SK-N-MC (cell line): ENCODE data around the gene MYCL.
"Not testable (repeated sequence)": the region's sequence is repeated elsewhere in the genome, so short reads cannot be mapped to it uniquely, and the experiment has no call there.

Experiments
- DNase-seq: peaks from one replicate; pipeline ENCODE4 v3.0.0-alpha.2; 2011; ENCODE audit warnings: low read depth, low spot score
- H3K27ac ChIP-seq: fragments of 200-600 bp; sonication (generic); 2 replicates; pipeline ENCODE4 v1.5.1; 2016; ENCODE audit warnings: mixed run types
- H3K36me3 ChIP-seq: fragments of 200-600 bp; sonication (generic); 2 replicates; pipeline ENCODE4 v1.6.1; 2017; ENCODE audit warnings: antibody characterized with exemption, low read length, mixed read lengths; ENCODE audit not compliant: insufficient read depth
- H3K4me3 ChIP-seq: fragments of 200-600 bp; sonication (generic); 2 replicates; pipeline ENCODE4 v1.5.1; 2016
- H3K9ac ChIP-seq: fragments of 200-600 bp; sonication (generic); 2 replicates; pipeline ENCODE4 v1.8.0; 2017; ENCODE audit warnings: mixed run types, mixed read lengths; ENCODE audit not compliant: insufficient read length
- H3K9me3 ChIP-seq: fragments of 200-600 bp; sonication (generic); 2 replicates; pipeline ENCODE4 v1.6.1; 2017; ENCODE audit warnings: low read depth, mild to moderate bottlenecking, antibody characterized with exemption, low read length, moderate library complexity, mixed read lengths
- EZH2 ChIP-seq: fragments of 200-600 bp; sonication (generic); IDR thresholded peaks from one replicate; pipeline ENCODE4 v1.6.1; 2017; ENCODE audit warnings: antibody characterized with exemption
- FOXP2 ChIP-seq: optimal IDR thresholded peaks from 2 replicates; pipeline ENCODE3; 2011; ENCODE audit warnings: mild to moderate bottlenecking, moderate library complexity; ENCODE audit not compliant: insufficient read depth; ENCODE audit errors: extremely low read length, control extremely low read depth
- POLR2AphosphoS5 ChIP-seq: IDR thresholded peaks from 2 replicates; pipeline ENCODE4 v1.6.1; 2012; ENCODE audit warnings: mild to moderate bottlenecking, low read depth, low read length, borderline replicate concordance

MYCL gene

DNA sequence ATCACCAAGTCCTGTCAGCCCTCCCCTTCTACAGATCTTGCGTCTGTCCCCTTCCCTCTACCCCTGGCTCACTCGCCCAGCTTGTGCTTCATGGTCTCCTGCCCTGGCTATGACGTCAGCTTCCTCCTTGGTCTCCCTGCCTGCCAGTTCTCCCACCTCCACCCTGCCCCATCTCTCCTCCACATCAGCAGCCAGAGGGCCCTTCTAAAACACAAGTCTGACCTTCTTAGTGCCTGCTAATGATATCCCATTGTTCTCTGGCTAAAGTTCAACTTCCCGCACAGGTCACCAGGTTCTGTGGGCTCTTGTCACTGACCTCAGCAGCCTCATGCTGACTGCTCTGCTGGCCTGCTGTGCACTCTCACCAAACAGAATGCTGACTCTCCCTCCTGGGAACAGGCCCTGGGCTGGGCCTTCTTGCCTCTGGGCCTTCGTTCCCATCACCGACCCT lies 24.7 kb upstream of the MYCL start:
- H3K36me3 ChIP-seq: no peaks in the 10 kb centered on the region
- TF ChIP-seq POLR2AphosphoS5: no peak
- TF ChIP-seq FOXP2: no peak
- H3K9ac ChIP-seq: no peak overlapping the region
- DNase-seq: no peak
- H3K9me3 ChIP-seq: no peaks in the 10 kb centered on the region
- H3K27ac ChIP-seq: no peak overlapping the region
- no peak overlapping the region for H3K4me3 ChIP-seq

DNA sequence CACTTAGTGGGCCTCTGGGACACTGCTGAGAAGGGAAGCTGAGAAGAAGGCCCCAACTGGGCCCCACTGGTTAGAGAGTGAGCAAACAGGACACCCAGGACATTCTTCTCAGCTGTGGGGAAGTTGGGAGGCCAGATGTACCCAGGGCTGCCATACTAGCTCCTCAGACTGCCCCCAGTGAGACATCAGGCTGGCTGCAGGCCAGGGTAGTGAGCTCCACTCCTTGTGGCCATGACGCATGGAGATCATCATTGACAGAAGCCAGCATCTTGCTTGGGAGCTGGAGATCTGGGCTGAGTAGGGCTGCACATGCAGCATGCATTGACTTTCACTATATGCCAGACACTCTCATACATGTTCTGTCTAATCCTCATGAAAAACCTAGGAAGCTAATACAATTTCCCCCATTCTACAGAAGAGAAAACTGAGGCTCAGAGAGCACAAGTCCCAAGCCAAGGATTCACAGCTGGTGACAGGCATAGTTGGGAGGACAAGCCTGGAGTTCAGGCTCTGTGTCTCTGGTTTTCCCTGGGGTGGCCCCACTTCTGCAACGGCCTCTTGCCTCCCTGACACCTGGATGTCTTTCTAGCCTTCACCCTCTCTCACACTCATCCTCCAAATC lies 24.1 kb upstream of the MYCL start:
- no peak for DNase-seq
- TF ChIP-seq FOXP2: no peak
- no peak overlapping the region for H3K9ac ChIP-seq
- H3K27ac ChIP-seq: no peak overlapping the region
- H3K9me3 ChIP-seq: no peaks in the 10 kb centered on the region
- no peaks in the 10 kb centered on the region for H3K36me3 ChIP-seq
- no peak overlapping the region for H3K4me3 ChIP-seq

DNA sequence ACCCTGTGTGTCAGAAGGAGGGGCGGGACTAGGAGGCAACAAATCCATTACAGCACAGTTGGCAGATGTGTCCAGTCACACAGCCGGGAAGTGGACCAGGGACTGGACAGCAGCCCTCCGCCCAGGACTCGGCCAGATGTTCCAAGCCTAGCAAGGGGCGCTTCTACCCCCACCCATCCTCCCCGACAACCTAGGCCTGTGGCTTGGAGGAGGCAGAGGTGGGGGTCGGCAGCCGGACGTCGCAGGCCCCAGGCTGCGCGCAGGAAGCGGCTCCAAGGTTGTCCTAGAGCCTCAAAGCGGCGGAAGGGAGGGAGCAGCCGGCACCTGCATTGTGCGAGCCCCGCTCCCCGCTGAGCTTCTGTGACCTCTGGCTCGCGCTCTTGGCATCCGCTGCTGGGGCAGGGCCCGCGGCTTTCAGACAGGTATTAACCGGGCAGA lies 20.6 kb upstream of the MYCL start:
- Histone ChIP-seq H3K36me3 (no peaks in the 10 kb centered on the region), H3K4me3 (no peak overlapping the region), H3K9me3 (no peaks in the 10 kb centered on the region), H3K9ac (no peak overlapping the region), H3K27ac (no peak overlapping the region)
- no peak for TF ChIP-seq FOXP2
- no peak for TF ChIP-seq POLR2AphosphoS5
- no peak for TF ChIP-seq EZH2
- DNase-seq: no peak

DNA sequence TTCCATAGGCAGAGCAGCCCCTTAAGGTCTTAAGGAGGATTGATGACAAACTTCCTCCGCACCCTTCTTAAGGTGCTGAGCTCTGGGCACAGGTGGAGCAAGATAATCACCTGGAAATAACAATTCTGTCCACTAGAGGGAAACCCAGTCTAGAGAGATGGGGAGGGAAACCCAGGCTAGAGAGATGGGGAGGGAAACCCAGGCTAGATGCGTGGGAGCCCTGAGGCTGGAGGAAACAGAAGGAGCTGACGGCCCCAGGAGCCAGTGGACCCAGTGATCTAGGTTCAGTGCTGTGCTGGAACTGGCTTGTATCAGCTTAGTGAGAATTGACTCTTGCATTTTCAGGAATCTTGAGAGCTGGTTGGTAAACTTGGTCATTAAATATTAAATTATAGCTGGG lies 17.8 kb upstream of the MYCL start:
- DNase-seq: no peak
- Histone ChIP-seq H3K9ac (no peak overlapping the region), H3K4me3 (no peak overlapping the region), H3K27ac (no peak overlapping the region), H3K36me3 (no peaks in the 10 kb centered on the region), H3K9me3 (no peaks in the 10 kb centered on the region)
- TF ChIP-seq EZH2: no peak
- no peak for TF ChIP-seq POLR2AphosphoS5

DNA sequence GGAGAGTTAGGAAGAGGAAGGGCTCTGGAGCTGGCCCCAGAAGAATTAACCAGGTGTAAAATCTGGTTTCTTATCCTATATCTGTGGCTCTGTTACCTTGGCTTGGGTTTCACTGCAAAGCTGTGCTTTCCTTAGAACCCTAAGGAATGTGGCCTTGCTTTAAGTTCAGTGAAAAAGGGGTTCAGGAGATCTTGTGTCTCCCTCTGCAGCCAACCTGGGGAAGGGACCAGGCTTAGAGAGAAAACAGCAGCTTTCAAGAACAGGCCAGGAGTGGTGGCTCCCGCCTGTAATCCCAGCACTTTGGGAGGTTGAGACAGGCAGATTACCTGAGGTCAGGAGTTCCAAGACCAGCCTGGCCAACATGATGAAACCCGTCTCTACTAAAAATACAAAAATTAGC lies 16.1 kb upstream of the MYCL start:
- H3K27ac ChIP-seq: no peak overlapping the region
- no peak for DNase-seq
- H3K4me3 ChIP-seq: no peak overlapping the region
- no peaks in the 10 kb centered on the region for H3K9me3 ChIP-seq
- no peak for TF ChIP-seq EZH2
- no peak for TF ChIP-seq FOXP2
- no peaks in the 10 kb centered on the region for H3K36me3 ChIP-seq
- H3K9ac ChIP-seq: no peak overlapping the region

DNA sequence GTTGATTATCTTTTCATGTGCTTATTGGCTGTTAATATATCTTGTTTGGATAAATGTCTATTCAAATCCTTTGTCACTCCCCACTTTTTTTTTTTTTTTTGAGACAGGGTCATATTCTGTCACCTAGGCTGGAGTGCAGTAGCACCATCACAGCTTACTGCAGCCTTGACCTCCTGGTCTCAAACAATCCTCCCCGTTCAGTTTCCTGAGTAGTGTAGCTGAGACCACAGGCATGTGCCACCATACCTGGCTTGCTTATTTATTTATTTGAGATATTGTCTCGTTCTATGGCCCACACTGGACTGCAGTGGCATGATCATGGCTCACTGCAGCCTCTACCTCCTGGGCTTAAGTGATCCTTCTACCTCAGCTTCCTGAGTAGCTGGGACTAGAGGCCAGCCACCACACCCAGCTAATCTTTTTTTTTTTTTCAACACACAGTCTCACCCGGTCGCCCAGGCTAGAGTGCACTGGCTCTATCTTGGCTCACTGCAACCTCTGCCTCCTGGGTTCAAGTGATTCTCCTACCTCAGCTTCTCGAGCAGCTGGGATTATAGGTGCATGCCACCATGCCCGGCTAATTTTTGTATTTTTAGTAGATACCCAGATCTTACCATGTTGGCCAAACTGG lies 13.9 kb upstream of the MYCL start:
- H3K9me3 ChIP-seq: no peaks in the 10 kb centered on the region
- no peak overlapping the region for H3K9ac ChIP-seq
- H3K4me3 ChIP-seq: no peak overlapping the region
- no peak for DNase-seq
- no peaks in the 10 kb centered on the region for H3K36me3 ChIP-seq
- TF ChIP-seq EZH2 (no peak), FOXP2 (no peak), POLR2AphosphoS5 (no peak)
- H3K27ac ChIP-seq: no peak overlapping the region

DNA sequence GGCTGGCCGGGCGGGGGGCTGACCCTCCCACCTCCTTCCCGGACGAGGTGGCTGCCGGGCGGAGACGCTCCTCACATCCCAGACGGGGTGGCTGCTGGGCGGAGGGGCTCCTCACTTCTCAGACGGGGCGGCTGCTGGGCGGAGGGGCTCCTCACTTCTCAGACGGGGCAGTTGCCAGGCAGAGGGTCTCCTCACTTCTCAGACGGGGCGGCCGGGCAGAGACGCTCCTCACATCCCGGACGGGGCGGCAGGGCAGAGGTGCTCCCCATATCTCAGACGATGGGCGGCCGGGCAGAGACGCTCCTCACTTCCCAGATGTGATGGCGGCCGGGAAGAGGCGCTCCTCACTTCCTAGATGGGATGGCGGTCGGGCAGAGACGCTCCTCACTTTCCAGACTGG lies 11.4 kb upstream of the MYCL start:
- DNase-seq, H3K4me3 ChIP-seq, H3K9ac ChIP-seq, H3K36me3 ChIP-seq, H3K9me3 ChIP-seq, H3K27ac ChIP-seq: not testable (repeated sequence)

DNA sequence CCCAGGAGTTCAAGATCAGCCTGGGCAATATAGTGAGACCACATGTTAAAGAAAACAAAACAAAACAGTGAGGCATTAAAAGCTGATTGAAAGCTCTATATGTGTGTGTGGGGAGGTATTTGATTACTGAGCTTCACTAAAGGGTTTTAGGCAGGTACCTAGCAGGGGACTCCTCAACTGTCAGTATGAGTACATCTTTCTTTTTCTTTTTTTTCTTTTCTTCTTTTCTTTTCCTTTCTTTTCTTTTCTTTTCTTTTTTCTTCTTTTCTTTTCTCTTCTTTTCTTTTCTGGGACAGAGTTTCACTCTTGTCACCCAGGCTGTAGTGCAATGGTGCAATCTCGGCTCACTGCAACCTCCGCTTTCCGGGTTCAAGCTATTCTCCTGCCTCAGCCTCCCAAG lies 8.5 kb upstream of the MYCL start:
- H3K36me3 ChIP-seq: no peaks in the 10 kb centered on the region
- no peak overlapping the region for H3K9ac ChIP-seq
- no peak for DNase-seq
- no peaks in the 10 kb centered on the region; the same call in 1 of the 2 replicates for H3K9me3 ChIP-seq
- no peak for TF ChIP-seq EZH2
- TF ChIP-seq POLR2AphosphoS5: no peak
- TF ChIP-seq FOXP2: no peak
- H3K4me3 ChIP-seq: no peak overlapping the region
- H3K27ac ChIP-seq: no peak overlapping the region

DNA sequence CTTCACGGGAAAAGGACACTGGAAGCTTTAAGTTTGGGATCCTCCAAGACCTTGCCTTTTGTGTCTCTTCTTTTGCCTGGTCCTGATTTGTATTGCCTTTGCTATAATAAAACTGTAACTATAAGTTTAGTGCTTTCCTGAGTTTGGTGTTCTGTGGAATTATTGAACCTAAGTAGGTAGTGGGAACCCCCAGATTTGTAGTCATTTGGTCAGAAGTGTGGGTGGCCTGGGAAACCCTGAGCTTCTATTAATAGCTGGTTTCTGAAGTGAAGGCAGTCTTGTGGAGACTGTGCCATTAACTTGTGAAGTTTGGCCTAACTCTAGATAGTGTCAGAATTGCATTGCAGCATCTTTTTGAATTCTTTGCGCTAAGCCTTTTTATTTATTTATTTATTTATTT lies 6.8 kb upstream of the MYCL start:
- no peak for DNase-seq
- Histone ChIP-seq H3K9ac (no peak overlapping the region), H3K36me3 (no peaks in the 10 kb centered on the region), H3K9me3 (no peaks in the 10 kb centered on the region; the same call in 1 of the 2 replicates), H3K4me3 (no peak overlapping the region), H3K27ac (no peak overlapping the region)
- TF ChIP-seq POLR2AphosphoS5 (no peak), FOXP2 (no peak), EZH2 (no peak)
